Adrenal gland (tissue), 5 donors: ENCODE measurements around the gene BMP2K.

Experiments
- POLR2A ChIP-seq, 2 donors: fragments of 450-650 bp; IDR thresholded peaks; one replicate each; pipeline ENCODE4 v1.6.1; 2017; ENCODE audit warnings: antibody characterized with exemption in 2 of 2, mild to moderate bottlenecking in 2 of 2, moderate library complexity in 1 of 2
- TF ChIP-seq, protein P1 (sequence below), 6 experiments: fragments of 450-650 bp in 4 of 6; fragments of 200-600 bp in 2 of 6; sonication (generic) in 1 of 6; IDR thresholded peaks; 1 replicate in 5 of 6; 2 replicates in 1 of 6; pipeline versions ENCODE4 v1.5.1 to v1.8.0; 2016 to 2021; ENCODE audit warnings: antibody characterized with exemption in 6 of 6, mild to moderate bottlenecking in 2 of 6, moderate library complexity in 1 of 6
- donor health status: DM: no; HTN: no; CAD: no.

- TF ChIP-seq, protein P1, sequence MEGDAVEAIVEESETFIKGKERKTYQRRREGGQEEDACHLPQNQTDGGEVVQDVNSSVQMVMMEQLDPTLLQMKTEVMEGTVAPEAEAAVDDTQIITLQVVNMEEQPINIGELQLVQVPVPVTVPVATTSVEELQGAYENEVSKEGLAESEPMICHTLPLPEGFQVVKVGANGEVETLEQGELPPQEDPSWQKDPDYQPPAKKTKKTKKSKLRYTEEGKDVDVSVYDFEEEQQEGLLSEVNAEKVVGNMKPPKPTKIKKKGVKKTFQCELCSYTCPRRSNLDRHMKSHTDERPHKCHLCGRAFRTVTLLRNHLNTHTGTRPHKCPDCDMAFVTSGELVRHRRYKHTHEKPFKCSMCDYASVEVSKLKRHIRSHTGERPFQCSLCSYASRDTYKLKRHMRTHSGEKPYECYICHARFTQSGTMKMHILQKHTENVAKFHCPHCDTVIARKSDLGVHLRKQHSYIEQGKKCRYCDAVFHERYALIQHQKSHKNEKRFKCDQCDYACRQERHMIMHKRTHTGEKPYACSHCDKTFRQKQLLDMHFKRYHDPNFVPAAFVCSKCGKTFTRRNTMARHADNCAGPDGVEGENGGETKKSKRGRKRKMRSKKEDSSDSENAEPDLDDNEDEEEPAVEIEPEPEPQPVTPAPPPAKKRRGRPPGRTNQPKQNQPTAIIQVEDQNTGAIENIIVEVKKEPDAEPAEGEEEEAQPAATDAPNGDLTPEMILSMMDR (IDR thresholded peaks at IDR 0.05), result no peak
- no peak for TF ChIP-seq POLR2A (IDR thresholded peaks at IDR 0.05)
Measured at GRCh38 chr4:78901882-78902281, 125.7 kb downstream of the BMP2K start.
